ENCODE results near the gene GOLGA8T. TPM values are rescaled to one million over a fixed set of nuclear protein-coding genes. Genes with fewer than 3 reads are reported as not detected.
"Not testable (repeated sequence)": the region's sequence is repeated elsewhere in the genome, so short reads cannot be mapped to it uniquely, and the experiment has no call there.

Gene GOLGA8T
- total and polyA plus RNA-seq, 2 donors (not counting 3 experiments of a cell fraction or from before 2014, with no cell fraction given) = 0.04 TPM; not detected in 1

- H4K20me1 ChIP-seq (replicated peaks; ENCODE audit: control insufficient read depth, extremely low read depth, insufficient read depth, low read length); H3K4me2 ChIP-seq (ENCODE audit: insufficient read depth, low read length); H3K4me1 ChIP-seq (ENCODE audit: control insufficient read depth, extremely low read depth, insufficient read depth, low read length); H3K79me2 ChIP-seq (ENCODE audit: control insufficient read depth, insufficient read depth, low read length); H3K27me3 ChIP-seq (ENCODE audit: control insufficient read depth in 2 of 2, insufficient read depth in 2 of 2, low read length in 2 of 2); H3K9me1 ChIP-seq (replicated peaks; ENCODE audit: control insufficient read depth, extremely low read depth, insufficient read depth, low read length); H3K9ac ChIP-seq (replicated peaks; ENCODE audit: extremely low read depth, insufficient read depth, low read length); H3K27ac ChIP-seq (ENCODE audit: insufficient read depth, low read depth, low read length); FAIRE-seq; CTCF ChIA-PET; DNase-seq (ENCODE audit: low read depth, low spot score); dilution Hi-C loops (cut with MboI; ENCODE audit: extremely low pct_ligation_motif_present, low sequenced_read_pairs); H3K9me3 ChIP-seq (replicated peaks; ENCODE audit: control insufficient read depth, insufficient read depth, low read length); H2AFZ ChIP-seq (ENCODE audit: low read depth, low read length); H3K4me3 ChIP-seq (replicated peaks in 1 of 3; ENCODE audit: insufficient read depth in 1 of 3, low read depth in 1 of 3, low read length in 3 of 3); intact Hi-C loops (cut with micrococcal nuclease); POLR2A ChIA-PET; H3K36me3 ChIP-seq (ENCODE audit: control insufficient read depth in 2 of 2, extremely low read depth in 1 of 2, insufficient read depth in 2 of 2, low read length in 2 of 2); BruUV-seq (replicated peaks): not testable (repeated sequence)
- peak; percentile 16 for TF ChIP-seq EZH2 (IDR thresholded peaks at IDR 0.05; ENCODE audit: borderline replicate concordance, low read depth, low read length, severe bottlenecking)
These were observed 57.4 kb downstream of the GOLGA8T start for GRCh38 chr15:30192119-30192745.

GRCh38 chr15:30192892-30193291 lies 58.0 kb downstream of the GOLGA8T start:
- not testable (repeated sequence) for FAIRE-seq; DNase-seq (ENCODE audit: low read depth, low spot score)

More at GRCh38 chr15:30192892-30193291, 58.0 kb downstream of the GOLGA8T start:
- CTCF ChIA-PET; H3K4me2 ChIP-seq (ENCODE audit: insufficient read depth, low read length); H3K27ac ChIP-seq (ENCODE audit: insufficient read depth, low read depth, low read length); H3K36me3 ChIP-seq (ENCODE audit: control insufficient read depth in 2 of 2, extremely low read depth in 1 of 2, insufficient read depth in 2 of 2, low read length in 2 of 2); H3K9me3 ChIP-seq (replicated peaks; ENCODE audit: control insufficient read depth, insufficient read depth, low read length); H3K4me1 ChIP-seq (ENCODE audit: control insufficient read depth, extremely low read depth, insufficient read depth, low read length); BruUV-seq (replicated peaks); H3K9ac ChIP-seq (replicated peaks; ENCODE audit: extremely low read depth, insufficient read depth, low read length); intact Hi-C loops (cut with micrococcal nuclease); H4K20me1 ChIP-seq (replicated peaks; ENCODE audit: control insufficient read depth, extremely low read depth, insufficient read depth, low read length); H2AFZ ChIP-seq (ENCODE audit: low read depth, low read length); H3K4me3 ChIP-seq (replicated peaks in 1 of 3; ENCODE audit: insufficient read depth in 1 of 3, low read depth in 1 of 3, low read length in 3 of 3); H3K9me1 ChIP-seq (replicated peaks; ENCODE audit: control insufficient read depth, extremely low read depth, insufficient read depth, low read length); H3K27me3 ChIP-seq (ENCODE audit: control insufficient read depth in 2 of 2, insufficient read depth in 2 of 2, low read length in 2 of 2); H3K79me2 ChIP-seq (ENCODE audit: control insufficient read depth, insufficient read depth, low read length); POLR2A ChIA-PET; dilution Hi-C loops (cut with MboI; ENCODE audit: extremely low pct_ligation_motif_present, low sequenced_read_pairs): not testable (repeated sequence)

Small RNA genes lying within 50 kb of the gene (small RNA-seq; reads per million reads assigned to genes)
- gene AC120045.2 (ENCODE audit: insufficient read depth, insufficient read length, low read depth, low replicate concordance) (not detected), gene RF00096 (ENCODE audit: insufficient read depth, insufficient read length, low read depth, low replicate concordance) (not detected), gene RN7SL469P (ENCODE audit: insufficient read depth, insufficient read length, low read depth, low replicate concordance) (not detected), gene RN7SL673P (ENCODE audit: insufficient read depth, insufficient read length, low read depth, low replicate concordance) (not detected)

Other genes starting within 250 kb of the GOLGA8T start
- 0.35 TPM in 1 of 2 replicates, not detected in the other for gene GOLGA8J, start 52.1 kb upstream of the GOLGA8T start, total RNA-seq
- gene GOLGA8J, start 52.1 kb upstream of the GOLGA8T start, polyA plus RNA-seq = not detected in 2 replicates